Pulmonary artery endothelial cell (primary cell): ENCODE results near the gene APOA1. TPM values are rescaled to one million over a fixed set of nuclear protein-coding genes. Genes with fewer than 3 reads are reported as not detected.
"Not testable (repeated sequence)": the region's sequence is repeated elsewhere in the genome, so short reads cannot be mapped to it uniquely, and the experiment has no call there.

Experiments used
- DNase-seq: peaks from one replicate; pipeline ENCODE4 v3.0.0-alpha.2; 2011; ENCODE audit warnings: low read depth, low spot score
- total RNA-seq: library from RNA; depleted of rRNA; stranded (reverse); fragments of >200 nt; gene quantifications from 2 replicates; pipeline ENCODE4 v1.2.3, GENCODE V29; 2014

The APOA1 gene
- total RNA-seq, 1 donor from 2014 or later, result not detected

DNA sequence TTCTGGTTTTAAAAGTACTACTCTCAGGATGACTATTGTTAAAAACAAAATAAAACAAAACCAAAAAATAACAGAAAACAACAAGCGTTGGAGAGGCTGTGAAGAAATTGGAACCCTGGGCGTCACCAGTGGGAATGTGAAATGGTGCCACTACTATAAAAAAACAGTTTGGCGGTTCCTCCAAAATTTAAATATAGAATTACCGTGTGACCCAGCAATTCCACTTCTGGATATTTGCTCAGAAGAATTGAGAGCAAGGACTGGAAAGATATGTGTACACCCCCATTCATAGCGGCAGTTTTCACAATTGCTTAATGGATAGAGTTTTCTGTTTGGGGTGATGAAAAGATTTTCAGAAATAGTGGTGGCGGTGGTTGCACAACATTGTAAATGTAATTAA is 22.9 kb downstream of the APOA1 start:
- DNase-seq, result no peak

- no peak for DNase-seq
These were observed 23.5 kb downstream of the APOA1 start for GRCh38 chr11:116813781-116814471.

GRCh38 chr11:116813170-116813569 is 24.3 kb downstream of the APOA1 start:
- no peak for DNase-seq

- no peak for DNase-seq
These were observed 25.3 kb downstream of the APOA1 start for GRCh38 chr11:116812109-116812508.

DNA sequence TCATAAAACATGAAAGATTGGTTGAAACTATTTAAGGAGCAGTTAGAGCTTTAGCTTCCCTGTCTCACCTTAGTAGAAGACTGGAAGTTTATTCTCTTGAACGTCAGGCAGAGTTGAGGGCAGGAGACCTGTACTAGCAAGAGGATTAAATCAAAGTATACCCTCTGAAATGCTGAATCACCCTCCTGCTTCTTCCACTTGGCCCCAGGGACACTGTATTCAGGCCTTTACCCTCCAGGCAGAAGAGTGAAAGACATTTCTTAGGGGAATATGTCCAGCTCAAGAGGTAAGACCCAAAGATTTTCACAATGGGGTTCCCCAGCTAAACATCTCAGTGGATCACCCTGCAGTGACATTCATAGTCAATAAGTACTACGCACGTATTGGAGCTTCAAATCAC is 26.2 kb downstream of the APOA1 start:
- DNase-seq, result no peak

- no peak for DNase-seq
These were observed 28.9 kb downstream of the APOA1 start for GRCh38 chr11:116808262-116809175.

- DNase-seq, result no peak
These were observed 29.7 kb downstream of the APOA1 start for GRCh38 chr11:116807601-116808261.

DNA sequence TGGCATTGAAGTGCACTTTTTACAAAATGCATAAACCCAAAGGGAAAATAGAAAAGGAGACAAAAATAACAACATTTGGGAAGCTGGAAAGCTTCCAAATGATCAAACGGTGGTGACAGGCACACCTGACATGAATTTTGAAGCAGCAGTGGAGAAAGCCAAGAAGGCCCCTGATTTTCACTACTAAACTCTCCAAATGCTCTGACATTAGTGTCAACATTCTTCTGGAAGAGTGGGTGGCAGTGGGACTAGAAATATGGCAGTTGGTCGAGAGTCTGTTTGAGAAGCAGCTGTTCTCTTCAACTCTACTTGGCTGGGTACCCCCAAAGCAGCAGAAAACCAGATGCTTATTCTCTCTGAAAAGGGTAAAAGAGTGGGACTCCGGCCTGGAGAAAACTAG is 33.4 kb downstream of the APOA1 start:
- DNase-seq, result no peak

DNA sequence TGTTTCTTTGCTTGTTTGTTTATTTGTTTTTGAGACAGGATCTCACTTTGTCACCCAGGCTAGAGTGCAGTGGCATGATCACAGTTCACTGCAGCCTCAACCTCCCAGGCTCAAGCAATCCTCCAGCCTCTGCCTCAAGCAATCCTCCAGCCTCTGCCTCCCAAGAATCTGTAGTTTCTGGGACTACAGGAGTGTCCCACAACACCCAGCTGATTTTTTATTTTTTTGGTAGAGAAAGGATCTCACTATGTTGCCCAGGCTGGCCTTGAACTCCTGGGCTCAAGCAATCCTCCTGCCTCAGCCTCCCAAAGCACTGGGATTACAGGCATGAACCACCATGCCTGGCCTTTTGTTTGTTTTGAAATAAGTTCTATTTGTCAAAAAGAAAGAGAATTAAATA is 35.8 kb downstream of the APOA1 start:
- not testable (repeated sequence) for DNase-seq

DNA sequence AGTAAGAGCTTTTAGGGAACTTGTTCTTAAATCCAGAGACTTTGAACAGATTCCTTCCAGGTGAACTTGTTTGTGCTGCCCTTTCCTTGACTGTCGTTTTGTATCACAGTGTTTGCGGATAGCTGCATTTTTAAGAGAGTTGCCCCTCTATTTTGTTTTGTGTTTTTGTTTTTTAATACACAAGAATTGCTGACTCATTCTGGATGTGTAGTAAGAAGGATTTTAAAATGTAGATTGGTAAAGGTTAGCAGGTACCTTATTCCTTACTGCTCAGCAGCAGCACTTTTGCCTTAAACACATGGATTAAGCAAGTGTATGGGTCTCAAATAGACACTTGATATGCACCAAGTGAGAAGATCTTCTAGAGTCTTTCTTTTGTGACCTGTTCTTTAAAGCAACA is 36.8 kb downstream of the APOA1 start:
- DNase-seq, result no peak

GRCh38 chr11:116798368-116798767 is 39.1 kb downstream of the APOA1 start:
- DNase-seq, result no peak

DNA sequence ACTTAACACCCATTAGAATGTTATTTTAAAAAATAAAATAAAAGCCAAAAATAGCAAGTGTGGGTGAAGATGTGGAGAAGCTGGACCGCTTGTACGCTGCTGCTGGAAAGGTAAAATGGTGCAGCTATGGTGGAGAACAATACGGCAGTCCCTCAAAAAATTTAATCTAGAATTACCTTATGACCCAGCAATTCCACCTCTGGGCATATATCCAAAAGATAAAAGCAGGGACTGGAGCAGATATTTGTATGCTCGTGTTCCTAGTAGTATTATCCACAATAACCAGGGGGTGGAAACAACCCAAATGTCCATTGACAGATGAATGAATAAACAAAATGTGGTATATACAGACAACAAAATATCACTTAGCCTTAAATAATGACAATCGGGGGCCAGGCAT is 39.6 kb downstream of the APOA1 start:
- no peak for DNase-seq

- DNase-seq, result no peak
These were observed 40.9 kb downstream of the APOA1 start for GRCh38 chr11:116796548-116796947.

- DNase-seq, result no peak
These were observed 42.6 kb downstream of the APOA1 start for GRCh38 chr11:116794851-116795250.

- DNase-seq, result no peak
These were observed 43.7 kb downstream of the APOA1 start for GRCh38 chr11:116793772-116794097.

- no peak for DNase-seq
These were observed 44.3 kb downstream of the APOA1 start for GRCh38 chr11:116792869-116793771.

DNA sequence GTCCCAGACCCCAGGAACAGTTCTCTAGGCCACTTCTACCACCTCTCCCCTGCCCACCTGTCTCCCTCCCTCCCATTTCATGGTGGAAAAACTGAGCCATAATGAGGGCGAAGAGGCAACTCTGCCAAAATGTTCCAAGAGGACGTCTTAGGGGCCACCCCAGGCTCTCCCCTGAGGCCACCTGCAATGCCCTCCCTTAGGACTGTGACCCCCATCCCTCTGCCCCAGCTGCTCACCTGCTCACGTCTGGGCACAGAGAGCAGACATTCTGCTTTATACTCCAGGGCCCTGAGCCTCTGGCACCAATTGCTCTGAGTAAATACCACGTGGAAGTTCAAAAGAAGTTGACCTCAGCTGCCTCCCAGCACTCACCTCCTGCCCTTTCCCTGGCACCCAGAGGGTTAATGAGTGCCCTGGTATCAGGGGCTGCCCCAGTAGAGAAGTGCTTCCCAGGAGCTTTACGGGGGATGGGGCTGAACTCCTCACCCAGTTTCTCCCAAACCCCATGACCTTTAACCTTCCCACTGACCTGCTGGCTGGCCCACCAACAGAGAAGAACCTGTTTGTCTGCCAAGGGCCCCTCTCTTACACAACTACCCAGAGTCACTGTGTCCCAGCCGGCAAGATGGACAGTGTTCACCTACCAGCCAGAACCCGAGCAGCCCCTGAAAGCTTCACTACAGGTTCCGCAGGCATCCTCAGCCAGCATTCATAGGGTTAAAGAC is 45.1 kb downstream of the APOA1 start:
- DNase-seq, result no peak

DNA sequence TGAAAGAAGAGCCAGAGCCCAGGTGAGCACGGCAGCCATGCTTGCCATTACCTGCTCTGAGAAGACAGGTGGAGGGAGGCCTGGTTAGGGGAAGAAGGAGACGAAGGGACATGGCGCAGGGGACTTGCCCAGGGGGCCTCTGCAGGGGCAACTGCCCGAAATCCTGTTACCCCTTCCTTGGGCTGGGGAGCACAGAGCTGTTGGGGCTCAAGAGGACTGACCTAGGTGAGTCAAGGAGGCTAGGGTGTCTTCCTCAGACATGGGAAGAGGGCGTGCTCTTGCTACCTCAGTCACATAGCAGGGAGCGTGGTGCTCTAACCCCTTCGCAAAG is 45.6 kb downstream of the APOA1 start, which contains the start of gene APOA5:
Gene APOA5, minus strand, starts transcription at position 67 of the 331 bp plus-strand sequence. Its CDS starts 19 bp downstream, at position 48.
- no peak for DNase-seq

- DNase-seq, result no peak
These were observed 46.2 kb downstream of the APOA1 start for GRCh38 chr11:116791002-116791812.
